GM23338 (cell line): ENCODE results near the gene ZDHHC17. TPM values are rescaled to one million over a fixed set of nuclear protein-coding genes. Genes with fewer than 3 reads are reported as not detected.

ENCODE experiments used
- ATAC-seq: fragments of 200-7000 bp; cut with Tn5 transposase; 3 replicates; pipeline ENCODE4 v1.9.1; 2020
- DNase-seq: peaks from one replicate; pipeline ENCODE4 v3.0.0-alpha.2; 2015; ENCODE audit warnings: low spot score
- H2AFZ ChIP-seq: fragments of 200-600 bp; sonication (generic); 2 replicates; pipeline ENCODE4 v1.8.0; 2016; ENCODE audit warnings: antibody characterized with exemption, mild to moderate bottlenecking, moderate library complexity
- H3F3A ChIP-seq: fragments of 200-600 bp; sonication (generic); replicated peaks from 2 replicates; pipeline ENCODE4 v1.8.0; 2017; ENCODE audit warnings: antibody characterized with exemption, mixed run types, low read depth
- H3K27ac ChIP-seq: fragments of 200-600 bp; sonication (generic); 2 replicates; pipeline ENCODE4 v1.6.1; 2016; ENCODE audit warnings: low read depth
- H3K27me3 ChIP-seq: fragments of 200-600 bp; sonication (generic); 2 replicates; pipeline ENCODE4 v1.8.0; 2016; ENCODE audit warnings: mild to moderate bottlenecking, mixed run types, moderate library complexity; ENCODE audit not compliant: insufficient read depth
- H3K36me3 ChIP-seq: fragments of 200-600 bp; sonication (generic); 2 replicates; pipeline ENCODE4 v1.8.0; 2016; ENCODE audit warnings: mild to moderate bottlenecking; ENCODE audit not compliant: insufficient read depth
- H3K4me1 ChIP-seq: fragments of 200-600 bp; sonication (generic); 2 replicates; pipeline ENCODE4 v1.8.0; 2016; ENCODE audit warnings: mild to moderate bottlenecking, moderate library complexity; ENCODE audit not compliant: insufficient read depth
- H3K4me2 ChIP-seq: fragments of 200-600 bp; sonication (generic); 2 replicates; pipeline ENCODE4 v1.7.1; 2017; ENCODE audit warnings: mixed run types
- H3K4me3 ChIP-seq: fragments of 200-600 bp; sonication (generic); 2 replicates; pipeline ENCODE4 v1.6.1; 2016; ENCODE audit warnings: mixed run types
- H3K79me2 ChIP-seq: fragments of 200-600 bp; sonication (generic); replicated peaks from 2 replicates; pipeline ENCODE4 v1.8.0; 2017; ENCODE audit warnings: mild to moderate bottlenecking; ENCODE audit not compliant: insufficient read depth
- H3K9me2 ChIP-seq: fragments of 200-600 bp; sonication (generic); 2 replicates; pipeline ENCODE4 v1.8.0; 2017; ENCODE audit not compliant: insufficient read depth
- H4K20me1 ChIP-seq: fragments of 200-600 bp; sonication (generic); replicated peaks from 2 replicates; pipeline ENCODE4 v1.8.0; 2017; ENCODE audit warnings: mild to moderate bottlenecking; ENCODE audit not compliant: insufficient read depth
- H3K27ac Mint-ChIP-seq: 2 replicates; pipeline ENCODE4 v1.8.0; 2020; ENCODE audit warnings: inconsistent platforms, mild to moderate bottlenecking, moderate library complexity, mixed read lengths
- H3K27me3 Mint-ChIP-seq: 3 replicates; pipeline ENCODE4 v1.8.0; 2022; ENCODE audit warnings: low read depth, mild to moderate bottlenecking, moderate library complexity, mixed read lengths, inconsistent platforms; ENCODE audit not compliant: insufficient read depth, poor library complexity
- H3K36me3 Mint-ChIP-seq: 3 replicates; pipeline ENCODE4 v1.8.0; 2021; ENCODE audit warnings: low read depth, mild to moderate bottlenecking, inconsistent platforms, moderate library complexity, mixed read lengths
- H3K4me1 Mint-ChIP-seq: 3 replicates; pipeline ENCODE4 v1.8.0; 2020; ENCODE audit warnings: mild to moderate bottlenecking, inconsistent platforms, mixed read lengths
- H3K4me3 Mint-ChIP-seq: 3 replicates; pipeline ENCODE4 v1.8.0; 2021; ENCODE audit warnings: moderate library complexity, mild to moderate bottlenecking, inconsistent platforms, mixed read lengths
- H3K9me3 Mint-ChIP-seq: 3 replicates; pipeline ENCODE4 v1.8.0; 2020; ENCODE audit warnings: moderate library complexity, mild to moderate bottlenecking, inconsistent platforms, mixed read lengths
- ETS1 ChIP-seq: IDR thresholded peaks from 2 replicates; pipeline ENCODE4 v1.6.1; 2016; ENCODE audit warnings: antibody characterized with exemption
- EZH2phosphoT487 ChIP-seq: fragments of 200-600 bp; sonication (generic); IDR thresholded peaks from one replicate; pipeline ENCODE4 v1.8.1; 2018; ENCODE audit warnings: antibody characterized with exemption; ENCODE audit not compliant: unreplicated experiment
- JUNB ChIP-seq: IDR thresholded peaks from one replicate; pipeline ENCODE4 v1.6.1; 2016; ENCODE audit warnings: antibody characterized with exemption; ENCODE audit not compliant: unreplicated experiment
- NANOG ChIP-seq: IDR thresholded peaks from 2 replicates; pipeline ENCODE4 v1.6.1; 2016; ENCODE audit warnings: antibody characterized with exemption, borderline replicate concordance
- POLR2AphosphoS5 ChIP-seq: IDR thresholded peaks from 2 replicates; pipeline ENCODE4 v1.6.1; 2016; ENCODE audit warnings: antibody characterized with exemption, low read depth
- STAT1 ChIP-seq: IDR thresholded peaks from one replicate; pipeline ENCODE4 v1.6.1; 2016; ENCODE audit warnings: antibody characterized with exemption; ENCODE audit not compliant: unreplicated experiment
- ZNF114 ChIP-seq: fragments of 250-450 bp; sonication (Bioruptor Pico); IDR thresholded peaks from 2 replicates; pipeline ENCODE4 v1.5.0; 2020; ENCODE audit warnings: mild to moderate bottlenecking, moderate library complexity
- ZNF331 ChIP-seq: fragments of 250-450 bp; sonication (Bioruptor Pico); IDR thresholded peaks from 2 replicates; pipeline ENCODE4 v1.5.0; 2020; ENCODE audit warnings: low read depth, mild to moderate bottlenecking, moderate library complexity
- polyA plus RNA-seq: library from polyadenylated mRNA; unstranded; fragments of >200 nt; fragmentation: Nextera tagmentation; extraction: Ambion mirVana; gene quantifications from 2 replicates; pipeline ENCODE4 v1.2.1, GENCODE V29; 2016
- total RNA-seq: library from RNA; depleted of rRNA; stranded (reverse); fragments of >200 nt; shearing (Covaris generic); gene quantifications from 2 replicates; pipeline ENCODE4 v1.2.3, GENCODE V29; 2014
- TF ChIP-seq, protein P1 (sequence below): fragments of 250-450 bp; sonication (Bioruptor Pico); IDR thresholded peaks from 2 replicates; pipeline ENCODE4 v1.5.0; 2020; ENCODE audit warnings: mild to moderate bottlenecking, moderate library complexity
- TF ChIP-seq, protein P2 (sequence below), 2 experiments: fragments of 200-600 bp in 1 of 2; sonication (generic) in 1 of 2; conservative IDR thresholded peaks; 2 replicates each; pipeline versions ENCODE4 v1.5.1 to v1.6.1; 2016 to 2017; ENCODE audit warnings: antibody characterized with exemption in 2 of 2, low read depth in 2 of 2, mild to moderate bottlenecking in 2 of 2, moderate library complexity in 1 of 2

Gene ZDHHC17
- total and polyA plus RNA-seq, 2 experiments from 2014 or later: 15.7 to 43.5 TPM

- TF ChIP-seq EZH2phosphoT487: no peak
- TF ChIP-seq, protein P1, sequence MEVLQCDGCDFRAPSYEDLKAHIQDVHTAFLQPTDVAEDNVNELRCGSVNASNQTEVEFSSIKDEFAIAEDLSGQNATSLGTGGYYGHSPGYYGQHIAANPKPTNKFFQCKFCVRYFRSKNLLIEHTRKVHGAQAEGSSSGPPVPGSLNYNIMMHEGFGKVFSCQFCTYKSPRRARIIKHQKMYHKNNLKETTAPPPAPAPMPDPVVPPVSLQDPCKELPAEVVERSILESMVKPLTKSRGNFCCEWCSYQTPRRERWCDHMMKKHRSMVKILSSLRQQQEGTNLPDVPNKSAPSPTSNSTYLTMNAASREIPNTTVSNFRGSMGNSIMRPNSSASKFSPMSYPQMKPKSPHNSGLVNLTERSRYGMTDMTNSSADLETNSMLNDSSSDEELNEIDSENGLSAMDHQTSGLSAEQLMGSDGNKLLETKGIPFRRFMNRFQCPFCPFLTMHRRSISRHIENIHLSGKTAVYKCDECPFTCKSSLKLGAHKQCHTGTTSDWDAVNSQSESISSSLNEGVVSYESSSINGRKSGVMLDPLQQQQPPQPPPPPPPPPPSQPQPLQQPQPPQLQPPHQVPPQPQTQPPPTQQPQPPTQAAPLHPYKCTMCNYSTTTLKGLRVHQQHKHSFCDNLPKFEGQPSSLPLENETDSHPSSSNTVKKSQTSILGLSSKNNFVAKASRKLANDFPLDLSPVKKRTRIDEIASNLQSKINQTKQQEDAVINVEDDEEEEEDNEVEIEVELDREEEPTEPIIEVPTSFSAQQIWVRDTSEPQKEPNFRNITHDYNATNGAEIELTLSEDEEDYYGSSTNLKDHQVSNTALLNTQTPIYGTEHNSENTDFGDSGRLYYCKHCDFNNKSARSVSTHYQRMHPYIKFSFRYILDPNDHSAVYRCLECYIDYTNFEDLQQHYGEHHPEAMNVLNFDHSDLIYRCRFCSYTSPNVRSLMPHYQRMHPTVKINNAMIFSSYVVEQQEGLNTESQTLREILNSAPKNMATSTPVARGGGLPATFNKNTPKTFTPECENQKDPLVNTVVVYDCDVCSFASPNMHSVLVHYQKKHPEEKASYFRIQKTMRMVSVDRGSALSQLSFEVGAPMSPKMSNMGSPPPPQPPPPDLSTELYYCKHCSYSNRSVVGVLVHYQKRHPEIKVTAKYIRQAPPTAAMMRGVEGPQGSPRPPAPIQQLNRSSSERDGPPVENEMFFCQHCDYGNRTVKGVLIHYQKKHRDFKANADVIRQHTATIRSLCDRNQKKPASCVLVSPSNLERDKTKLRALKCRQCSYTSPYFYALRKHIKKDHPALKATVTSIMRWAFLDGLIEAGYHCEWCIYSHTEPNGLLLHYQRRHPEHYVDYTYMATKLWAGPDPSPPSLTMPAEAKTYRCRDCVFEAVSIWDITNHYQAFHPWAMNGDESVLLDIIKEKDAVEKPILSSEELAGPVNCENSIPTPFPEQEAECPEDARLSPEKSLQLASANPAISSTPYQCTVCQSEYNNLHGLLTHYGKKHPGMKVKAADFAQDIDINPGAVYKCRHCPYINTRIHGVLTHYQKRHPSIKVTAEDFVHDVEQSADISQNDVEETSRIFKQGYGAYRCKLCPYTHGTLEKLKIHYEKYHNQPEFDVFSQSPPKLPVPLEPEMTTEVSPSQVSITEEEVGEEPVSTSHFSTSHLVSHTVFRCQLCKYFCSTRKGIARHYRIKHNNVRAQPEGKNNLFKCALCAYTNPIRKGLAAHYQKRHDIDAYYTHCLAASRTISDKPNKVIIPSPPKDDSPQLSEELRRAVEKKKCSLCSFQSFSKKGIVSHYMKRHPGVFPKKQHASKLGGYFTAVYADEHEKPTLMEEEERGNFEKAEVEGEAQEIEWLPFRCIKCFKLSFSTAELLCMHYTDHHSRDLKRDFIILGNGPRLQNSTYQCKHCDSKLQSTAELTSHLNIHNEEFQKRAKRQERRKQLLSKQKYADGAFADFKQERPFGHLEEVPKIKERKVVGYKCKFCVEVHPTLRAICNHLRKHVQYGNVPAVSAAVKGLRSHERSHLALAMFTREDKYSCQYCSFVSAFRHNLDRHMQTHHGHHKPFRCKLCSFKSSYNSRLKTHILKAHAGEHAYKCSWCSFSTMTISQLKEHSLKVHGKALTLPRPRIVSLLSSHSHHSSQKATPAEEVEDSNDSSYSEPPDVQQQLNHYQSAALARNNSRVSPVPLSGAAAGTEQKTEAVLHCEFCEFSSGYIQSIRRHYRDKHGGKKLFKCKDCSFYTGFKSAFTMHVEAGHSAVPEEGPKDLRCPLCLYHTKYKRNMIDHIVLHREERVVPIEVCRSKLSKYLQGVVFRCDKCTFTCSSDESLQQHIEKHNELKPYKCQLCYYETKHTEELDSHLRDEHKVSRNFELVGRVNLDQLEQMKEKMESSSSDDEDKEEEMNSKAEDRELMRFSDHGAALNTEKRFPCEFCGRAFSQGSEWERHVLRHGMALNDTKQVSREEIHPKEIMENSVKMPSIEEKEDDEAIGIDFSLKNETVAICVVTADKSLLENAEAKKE (CRISPR knock-in tag): no peak
Measured at GRCh38 chr12:76856018-76856644, 92.2 kb downstream of the ZDHHC17 start (continued).

- H3K4me1 Mint-ChIP-seq: peaks cover 14% of the 10 kb centered on the region
- no peaks in the 10 kb centered on the region; the same call in 1 of the 2 replicates for H3K79me2 ChIP-seq
- peaks cover 58% of the 10 kb centered on the region for H3K36me3 Mint-ChIP-seq
- H3K4me1 ChIP-seq: peaks cover 9% of the 10 kb centered on the region
- H2AFZ ChIP-seq: no peak overlapping the region
- H3K4me3 Mint-ChIP-seq: no peak overlapping the region
- no peaks in the 10 kb centered on the region for H3K27me3 ChIP-seq
- H3K27me3 Mint-ChIP-seq: no peaks in the 10 kb centered on the region
- ATAC-seq: no peak
- no peaks in the 10 kb centered on the region; the same call in 1 of the 2 replicates for H3F3A ChIP-seq
- no peak overlapping the region for H3K4me2 ChIP-seq
- no peak overlapping the region; the same call in 1 of the 2 replicates for H3K27ac Mint-ChIP-seq
- no peaks in the 10 kb centered on the region; the same call in 1 of the 2 replicates for H4K20me1 ChIP-seq
- no peaks in the 10 kb centered on the region for H3K9me2 ChIP-seq
- peaks cover 17% of the 10 kb centered on the region; the same call in 1 of the 2 replicates for H3K36me3 ChIP-seq
- H3K27ac ChIP-seq: peak overlapping the region; percentile 47; the same call in 1 of the 2 replicates
- TF ChIP-seq ZNF114 (CRISPR knock-in tag) (no peak), NANOG (no peak), ZNF331 (no peak), ETS1 (no peak), POLR2AphosphoS5 (no peak), JUNB (no peak), STAT1 (no peak)
- TF ChIP-seq, protein P2, sequence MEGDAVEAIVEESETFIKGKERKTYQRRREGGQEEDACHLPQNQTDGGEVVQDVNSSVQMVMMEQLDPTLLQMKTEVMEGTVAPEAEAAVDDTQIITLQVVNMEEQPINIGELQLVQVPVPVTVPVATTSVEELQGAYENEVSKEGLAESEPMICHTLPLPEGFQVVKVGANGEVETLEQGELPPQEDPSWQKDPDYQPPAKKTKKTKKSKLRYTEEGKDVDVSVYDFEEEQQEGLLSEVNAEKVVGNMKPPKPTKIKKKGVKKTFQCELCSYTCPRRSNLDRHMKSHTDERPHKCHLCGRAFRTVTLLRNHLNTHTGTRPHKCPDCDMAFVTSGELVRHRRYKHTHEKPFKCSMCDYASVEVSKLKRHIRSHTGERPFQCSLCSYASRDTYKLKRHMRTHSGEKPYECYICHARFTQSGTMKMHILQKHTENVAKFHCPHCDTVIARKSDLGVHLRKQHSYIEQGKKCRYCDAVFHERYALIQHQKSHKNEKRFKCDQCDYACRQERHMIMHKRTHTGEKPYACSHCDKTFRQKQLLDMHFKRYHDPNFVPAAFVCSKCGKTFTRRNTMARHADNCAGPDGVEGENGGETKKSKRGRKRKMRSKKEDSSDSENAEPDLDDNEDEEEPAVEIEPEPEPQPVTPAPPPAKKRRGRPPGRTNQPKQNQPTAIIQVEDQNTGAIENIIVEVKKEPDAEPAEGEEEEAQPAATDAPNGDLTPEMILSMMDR (conservative IDR thresholded peaks at IDR 0.05; ENCODE audit: low read depth in 2 of 2): no peak
- no peak overlapping the region for H3K4me3 ChIP-seq
- no peaks in the 10 kb centered on the region for H3K9me3 Mint-ChIP-seq
- DNase-seq: no peak
Measured at GRCh38 chr12:76859611-76860010, 95.7 kb downstream of the ZDHHC17 start.
